Measurements from ENCODE around the gene TLE2.

Gene TLE2

DNA sequence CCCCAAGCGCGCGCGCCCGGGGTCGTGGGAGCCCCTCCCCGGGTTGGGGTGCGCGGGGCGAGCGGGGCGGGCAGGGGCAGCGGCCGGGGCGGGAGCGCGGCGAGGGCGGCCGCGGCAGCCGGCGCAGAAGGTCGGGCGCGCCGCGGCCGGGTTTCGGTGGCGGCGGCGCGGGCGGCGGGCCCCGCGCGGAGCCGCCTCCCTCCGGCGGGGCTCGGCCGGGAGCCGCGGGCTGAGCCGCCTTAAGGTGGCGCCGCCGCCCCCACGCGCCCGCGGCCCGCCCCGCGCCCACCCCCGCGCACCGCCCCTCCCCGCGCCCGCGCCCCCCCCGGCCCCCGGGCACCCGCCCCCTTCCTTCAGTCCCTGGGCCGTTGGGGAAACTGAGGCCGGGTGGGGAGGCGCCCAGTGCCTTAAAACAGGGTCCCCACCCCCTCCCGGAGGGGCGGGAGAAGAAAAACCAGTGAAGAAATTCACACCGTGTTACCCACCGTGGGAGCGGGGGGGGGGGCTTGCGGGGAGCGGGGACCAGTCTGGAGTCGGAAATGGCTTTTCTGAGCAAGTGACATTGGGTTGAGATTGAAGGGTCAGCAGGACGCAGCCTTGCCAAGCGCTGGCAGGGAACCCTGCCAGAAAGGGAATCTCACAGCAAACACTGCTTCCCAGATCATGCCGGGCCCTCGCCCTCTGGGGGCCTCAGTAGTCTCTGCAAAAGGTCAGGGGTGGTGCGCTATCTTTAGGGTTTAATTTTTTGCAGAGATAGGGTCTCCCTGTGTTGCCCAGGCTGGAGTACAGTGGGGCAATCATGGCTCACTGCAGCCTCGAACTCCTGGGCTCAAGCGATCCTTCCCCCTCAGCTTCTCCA, at the start of gene TLE2:
Gene TLE2, minus strand, starts transcription at position 216 of the 859 bp plus-strand sequence. CDS start 376 bp downstream, outside the sequence.
- no peak for DNase-seq (ENCODE audit: low read depth in 2 of 2, low spot score in 1 of 2)

DNA sequence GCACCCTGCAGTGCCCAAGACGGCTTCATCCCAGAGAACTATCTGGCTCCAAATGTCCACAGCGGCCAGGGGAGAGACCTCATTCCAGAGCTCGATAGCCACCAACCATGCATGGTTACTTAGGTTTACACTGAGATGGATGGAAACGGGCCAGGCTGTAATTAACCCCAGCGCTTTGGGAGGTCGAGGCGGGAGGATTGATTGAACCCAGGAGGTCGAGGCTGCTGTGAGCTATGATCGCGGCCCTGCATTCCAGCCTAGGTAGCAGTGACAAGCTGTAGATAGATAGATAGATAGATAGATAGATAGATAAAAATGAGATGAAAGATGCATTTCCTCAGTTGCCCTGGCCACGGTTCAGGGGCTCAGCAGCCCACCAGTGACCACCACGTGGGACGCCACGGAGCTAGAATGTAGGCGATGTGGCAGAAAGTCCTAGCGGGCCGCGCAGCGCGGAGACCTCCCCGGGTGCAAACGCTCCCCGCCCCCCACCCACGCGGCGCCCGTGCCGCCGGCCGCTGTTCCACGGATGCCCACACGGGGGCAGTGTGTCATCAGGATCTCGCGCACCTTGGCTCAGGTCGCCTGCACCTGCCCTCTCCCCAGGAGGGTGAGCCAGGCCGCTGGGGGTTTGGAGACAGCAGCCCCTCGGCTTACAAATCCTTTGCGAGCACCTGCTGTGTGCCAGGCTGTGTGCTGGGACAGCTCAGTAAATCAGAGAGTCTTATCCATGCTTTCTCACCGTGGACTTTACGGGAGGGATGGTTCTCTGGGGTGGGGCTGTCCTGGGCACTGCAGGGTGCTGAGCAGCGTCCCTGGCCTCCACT, 46.7 kb upstream of the TLE2 start:
- peak in 1 of 2 donors; percentile 57 for DNase-seq (ENCODE audit: low read depth in 2 of 2, low spot score in 1 of 2)

DNA sequence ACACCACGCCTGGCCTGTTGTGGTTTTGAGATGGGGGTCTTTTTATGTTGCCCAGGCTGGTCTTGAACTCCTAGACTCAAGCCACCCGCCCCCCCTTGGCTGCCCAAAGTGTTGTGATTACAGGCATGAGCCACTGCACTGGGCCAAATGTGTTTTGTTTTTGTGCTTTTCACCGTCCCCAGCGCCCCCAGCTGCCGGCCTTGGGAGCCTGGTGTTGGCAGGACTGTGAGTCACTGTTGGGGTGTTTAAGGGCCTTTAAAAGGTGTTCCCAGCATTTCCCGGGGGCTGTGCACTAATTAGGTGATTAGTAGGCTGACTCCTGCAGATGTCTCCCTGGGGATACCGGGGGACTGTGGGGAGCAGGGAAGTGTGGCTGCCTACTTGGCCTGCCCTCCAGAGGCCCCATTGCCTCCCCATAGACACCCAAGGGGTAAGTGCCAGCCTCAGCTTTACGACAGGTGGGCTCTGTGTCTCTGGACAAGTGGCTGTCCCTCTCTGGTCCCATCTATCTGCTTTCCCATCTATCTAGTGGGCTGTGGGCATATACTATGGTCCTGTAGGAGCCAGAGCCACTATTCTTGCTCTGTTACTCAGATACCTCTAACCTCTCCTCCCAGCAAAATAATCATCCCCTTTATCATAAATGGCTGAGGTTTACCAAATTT, 45.0 kb upstream of the TLE2 start:
- DNase-seq (ENCODE audit: low read depth in 2 of 2, low spot score in 1 of 2), result no peak

DNA sequence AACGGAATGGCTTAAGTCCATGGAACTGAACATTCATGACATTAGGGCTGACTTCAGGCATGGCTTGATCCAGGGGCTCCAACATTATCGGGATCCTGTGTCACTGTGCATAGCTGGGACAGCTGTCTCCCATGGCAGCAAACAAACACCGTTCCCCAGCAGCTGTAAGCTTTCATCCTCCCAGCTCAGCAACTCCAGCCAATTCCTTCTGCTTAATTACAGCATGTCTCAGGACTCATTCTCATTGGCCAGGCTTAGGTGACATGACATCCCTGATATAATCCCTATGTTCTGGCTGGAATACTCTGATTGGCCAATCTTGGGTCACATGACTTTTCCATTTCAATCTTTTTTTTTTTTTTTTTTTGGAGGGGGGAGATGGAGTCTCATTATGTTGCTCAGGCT, 44.1 kb upstream of the TLE2 start:
- DNase-seq (ENCODE audit: low read depth in 2 of 2, low spot score in 1 of 2), result no peak

DNA sequence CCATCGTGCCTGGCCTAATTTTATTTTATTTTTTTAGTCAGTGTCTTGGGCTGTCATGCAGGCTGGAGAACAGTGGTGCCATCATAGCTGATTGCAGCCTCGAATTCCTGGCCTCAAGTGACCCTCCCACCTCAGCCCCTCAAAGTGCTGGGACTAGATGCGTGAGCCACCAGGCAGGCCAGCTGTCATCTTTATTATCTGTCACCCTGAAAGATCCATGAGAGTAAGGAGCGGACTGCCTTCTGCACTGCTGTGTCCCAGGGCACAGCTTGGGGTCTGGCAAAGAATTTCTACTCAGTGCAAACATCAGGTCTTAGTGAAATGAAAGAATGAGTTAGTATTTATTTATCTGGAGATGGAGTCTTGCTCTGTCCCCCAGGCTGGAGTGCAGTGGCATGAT, 42.7 kb upstream of the TLE2 start:
- DNase-seq (ENCODE audit: low read depth in 2 of 2, low spot score in 1 of 2), result no peak

DNA sequence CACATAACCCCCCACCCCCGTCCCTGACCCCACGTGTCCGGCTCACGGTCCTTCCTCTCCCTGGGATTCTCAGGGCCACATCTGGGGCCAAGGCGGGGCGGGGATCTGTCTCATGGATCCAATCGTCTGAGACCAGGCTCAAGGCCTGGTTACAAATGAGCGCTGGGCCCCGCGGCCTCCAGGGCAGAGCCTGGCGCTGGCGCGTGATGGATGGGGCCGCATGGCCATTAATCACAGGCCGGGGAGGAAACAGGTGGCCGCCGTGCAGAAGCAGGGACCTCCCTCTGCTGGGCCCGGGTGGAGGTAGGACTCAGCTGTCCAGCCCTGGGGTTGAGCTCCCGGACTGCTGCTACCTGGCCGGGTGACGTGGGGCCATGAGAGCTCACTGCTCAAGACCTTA, 39.0 kb upstream of the TLE2 start:
- DNase-seq (ENCODE audit: low read depth in 2 of 2, low spot score in 1 of 2), result no peak

DNA sequence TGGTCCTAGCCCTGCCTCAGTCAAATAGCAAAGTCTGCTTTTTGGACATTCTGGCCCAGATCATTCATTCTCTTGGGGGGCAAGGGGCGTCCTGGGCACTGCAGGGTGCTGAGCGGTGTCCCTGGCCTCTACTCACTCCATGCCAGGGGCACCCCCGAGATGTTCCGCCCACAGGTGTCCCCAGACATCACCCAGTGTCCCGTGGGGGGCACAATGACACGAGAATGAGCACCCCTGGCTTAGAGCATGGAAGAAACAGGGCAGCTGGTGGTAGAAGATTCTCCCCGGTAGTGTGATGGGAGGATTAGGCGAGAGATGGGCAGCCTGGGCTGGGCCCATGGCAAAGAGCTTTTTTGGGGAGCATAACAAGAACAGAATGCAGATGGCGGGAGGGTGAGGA, 38.5 kb upstream of the TLE2 start:
- no peak for DNase-seq (ENCODE audit: low read depth in 2 of 2, low spot score in 1 of 2)

DNA sequence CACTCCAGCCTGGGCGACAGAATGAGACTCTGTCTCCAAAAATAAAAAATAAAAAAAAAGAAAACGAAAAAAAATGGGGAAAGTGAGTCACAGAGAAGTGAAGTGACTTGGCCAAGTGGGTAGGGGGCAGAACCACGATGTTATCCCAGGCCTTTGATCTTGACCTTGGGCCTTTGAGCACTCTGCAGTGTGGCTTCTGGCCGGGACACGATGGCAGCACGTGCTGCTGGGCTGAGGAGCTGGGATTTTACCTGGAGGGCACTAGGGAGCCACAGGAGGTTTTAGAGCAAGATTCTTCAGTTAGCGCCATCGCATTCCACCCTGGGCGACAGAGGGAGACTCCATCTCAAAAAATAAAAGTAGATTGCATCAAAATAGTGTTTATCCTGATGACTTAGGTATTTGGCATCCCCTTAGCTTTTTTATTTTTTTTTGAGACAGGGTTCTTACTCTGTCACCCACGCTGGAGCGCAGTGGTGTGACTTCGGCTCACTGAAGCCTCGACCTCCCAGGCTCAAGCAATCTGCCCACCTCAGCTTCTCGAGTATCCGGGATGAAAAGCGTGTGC, 37.5 kb upstream of the TLE2 start:
- no peak for DNase-seq (ENCODE audit: low read depth in 2 of 2, low spot score in 1 of 2)

DNA sequence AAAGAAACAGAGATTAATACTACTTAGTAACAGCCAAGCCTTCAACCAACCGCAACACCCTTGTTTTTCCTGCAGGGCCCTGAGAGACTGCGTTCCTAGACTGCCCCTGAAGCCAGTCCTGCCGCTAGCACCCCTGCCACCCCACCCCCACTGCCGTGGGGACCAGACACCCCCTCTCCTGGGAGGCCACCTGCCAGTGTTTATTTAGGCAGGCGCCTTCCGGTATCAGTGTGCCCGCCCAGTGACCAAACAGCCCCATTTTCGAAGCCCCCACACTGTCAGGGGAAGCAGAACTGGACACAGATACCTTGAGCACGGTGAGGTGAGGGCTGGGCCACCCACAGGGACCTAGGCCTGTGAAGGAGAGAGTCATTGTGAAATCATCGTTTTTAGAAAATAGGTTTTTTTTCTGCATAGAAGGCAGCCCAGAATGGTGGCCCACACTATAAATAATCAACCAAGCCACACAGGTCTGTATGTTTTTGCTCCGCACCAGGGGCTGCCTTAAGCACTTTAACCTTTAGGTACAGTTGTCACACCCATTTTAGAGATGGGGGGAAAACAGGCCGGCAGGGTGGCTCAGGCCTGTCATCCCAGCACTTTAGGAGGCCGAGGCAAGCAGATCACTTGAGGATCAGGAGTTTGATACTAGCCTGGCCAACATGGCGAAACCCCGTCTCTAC, 36.7 kb upstream of the TLE2 start:
- no peak for DNase-seq (ENCODE audit: low read depth in 2 of 2, low spot score in 1 of 2)

DNA sequence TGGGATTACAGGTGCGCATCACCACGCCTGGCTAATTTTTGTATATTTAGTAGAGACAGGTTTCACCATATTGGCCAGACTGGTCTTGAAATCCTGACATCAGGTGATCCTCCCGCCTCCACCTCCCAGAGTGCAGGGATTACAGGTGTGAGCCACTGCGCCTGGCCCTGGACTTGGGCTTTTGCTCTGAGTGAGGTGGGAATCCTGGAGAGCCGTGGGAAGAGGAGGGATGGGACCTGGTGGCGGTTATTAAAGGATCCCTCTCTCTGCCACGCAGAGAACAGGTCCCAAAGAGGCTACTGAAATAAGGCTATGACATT, 34.9 kb upstream of the TLE2 start:
- no peak for DNase-seq (ENCODE audit: low read depth in 2 of 2, low spot score in 1 of 2)

DNA sequence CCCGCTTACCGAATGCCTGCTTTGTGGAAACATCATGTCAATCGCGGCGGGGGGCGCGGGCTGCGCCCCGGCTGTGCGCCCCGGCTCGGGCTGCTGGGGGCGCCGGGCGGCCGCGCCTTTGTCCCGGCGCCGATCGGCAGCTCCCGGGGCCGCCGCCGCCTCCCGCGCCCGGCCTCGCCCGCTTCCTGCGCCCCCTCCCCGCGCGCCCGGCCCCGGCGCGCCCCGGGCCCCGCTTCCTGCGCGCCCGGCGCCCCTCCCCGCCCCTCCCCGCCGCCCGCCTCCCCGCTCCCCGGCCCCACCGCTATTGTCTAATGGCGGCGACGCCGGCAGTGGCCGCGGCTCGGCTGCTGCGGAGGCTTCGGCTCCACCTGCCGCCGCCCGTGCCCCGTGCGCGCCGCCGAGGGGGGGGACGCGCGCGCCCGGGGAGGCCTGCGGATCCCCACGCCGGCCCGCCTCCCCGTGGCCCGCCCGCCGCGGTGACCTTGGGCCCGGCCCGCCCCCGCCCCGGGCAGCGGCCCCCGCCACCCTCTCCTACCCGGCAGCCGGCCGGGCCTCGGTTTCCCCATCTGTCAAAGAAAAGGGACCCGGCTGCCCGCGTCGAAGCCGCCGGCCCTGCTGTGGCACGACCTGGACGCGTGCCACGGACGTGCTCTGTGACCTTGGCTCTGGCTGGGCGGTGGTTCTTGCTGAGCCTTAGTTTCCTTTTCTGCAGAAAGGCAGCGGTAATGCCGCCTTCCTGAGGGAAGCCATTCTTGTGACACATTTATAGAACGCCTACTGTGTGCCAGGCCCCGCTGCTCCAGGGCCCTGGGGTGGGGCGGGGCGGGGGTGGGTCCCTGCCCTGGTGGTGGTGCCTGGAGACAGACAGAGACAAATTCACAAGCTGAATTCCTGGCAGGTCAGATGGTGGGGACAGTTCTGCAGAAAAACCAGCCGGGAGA, 33.4 kb upstream of the TLE2 start, which contains the start of gene TLE5:
Gene TLE5, minus strand, starts transcription at position 331 of the 941 bp plus-strand sequence. Its CDS starts 295 bp downstream, at position 36.
- DNase-seq (ENCODE audit: low read depth in 2 of 2, low spot score in 1 of 2), result peak in 1 of 2 donors; percentile 52

DNA sequence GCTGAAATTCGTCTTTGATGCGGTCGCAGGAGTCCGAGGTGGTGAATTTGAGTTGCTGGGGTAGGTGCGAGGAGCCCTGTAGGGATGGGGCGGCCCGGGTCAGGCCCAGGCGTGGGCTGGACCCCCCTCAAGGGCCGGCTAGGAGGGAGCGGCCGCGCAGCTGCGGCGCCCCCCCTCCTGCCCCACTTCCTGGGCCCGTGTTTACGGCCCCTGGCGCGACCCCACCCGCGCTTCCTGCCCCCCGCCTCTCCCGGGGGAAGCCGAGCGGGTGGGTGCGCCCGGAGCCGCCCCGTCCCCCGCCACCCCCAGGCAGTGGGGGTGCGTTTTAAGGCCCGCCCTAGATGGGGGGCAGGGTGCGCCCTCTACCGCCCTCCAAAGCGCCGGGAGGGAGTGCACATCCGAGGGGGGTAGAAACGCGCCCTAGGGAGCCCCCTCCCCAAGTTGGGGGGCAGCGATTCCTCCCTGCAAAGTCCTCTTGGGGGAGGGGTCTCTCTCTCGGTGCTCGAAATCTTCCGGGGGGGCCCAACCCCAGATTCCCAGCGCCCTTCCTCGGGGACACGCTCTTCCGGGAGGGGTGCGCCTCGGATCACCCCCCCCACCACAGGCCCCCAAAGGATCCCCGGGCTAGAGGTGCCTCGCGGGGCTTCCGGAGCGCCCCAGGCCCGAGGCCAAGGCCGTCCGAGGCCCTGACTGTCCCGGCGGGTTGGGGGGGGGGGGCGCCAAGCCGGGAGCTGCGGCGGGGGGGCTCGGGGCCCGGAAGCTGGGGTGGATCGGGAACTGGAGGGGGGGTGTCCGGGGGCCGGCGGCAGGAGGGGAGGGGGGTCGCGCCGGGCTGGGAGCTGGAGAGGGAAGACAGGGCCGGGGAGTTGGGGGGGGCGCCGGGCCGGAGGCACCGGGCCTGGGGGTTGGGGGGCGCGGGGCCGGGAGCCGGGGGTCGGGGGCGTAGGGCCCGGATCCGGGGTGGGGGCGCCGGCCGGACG, 32.4 kb upstream of the TLE2 start:
- DNase-seq (ENCODE audit: low read depth in 2 of 2, low spot score in 1 of 2), result peak in 1 of 2 donors; percentile 63

DNA sequence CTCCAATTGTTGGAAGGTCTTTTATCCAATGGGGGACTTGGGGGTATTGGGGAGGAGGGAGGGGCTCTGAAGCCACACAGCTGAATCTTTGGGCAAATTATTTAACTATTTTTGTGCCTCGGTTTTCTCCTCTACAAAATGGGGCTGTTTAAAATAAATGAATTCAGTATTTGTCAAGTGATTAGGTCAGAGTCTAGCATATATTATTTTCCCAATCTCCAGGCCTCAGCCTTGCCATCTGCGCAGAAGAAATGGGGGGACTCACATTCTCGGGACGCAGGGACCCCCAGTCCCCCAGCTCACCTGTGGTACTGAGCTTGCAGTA, 31.7 kb upstream of the TLE2 start:
- no peak for DNase-seq (ENCODE audit: low read depth in 2 of 2, low spot score in 1 of 2)

DNA sequence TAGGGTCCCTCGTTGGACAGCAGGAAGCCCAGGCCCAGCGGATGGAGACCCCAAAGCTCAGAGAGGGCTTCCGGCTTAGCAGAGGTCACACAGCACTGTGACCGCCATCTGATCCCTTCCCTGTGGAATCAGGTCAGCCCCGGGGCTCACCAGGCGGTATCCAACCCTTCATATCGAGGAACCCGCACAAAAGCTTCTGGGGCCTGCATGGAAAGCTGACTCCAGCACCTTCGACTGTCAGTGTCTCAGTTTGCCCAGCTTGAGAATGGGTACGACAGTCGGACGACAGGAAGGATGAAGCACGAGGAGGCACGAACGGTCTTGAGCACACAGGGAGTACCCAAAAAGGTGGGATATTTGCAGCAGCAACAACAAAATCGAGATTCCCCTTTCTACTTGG, 30.6 kb upstream of the TLE2 start:
- no peak for DNase-seq (ENCODE audit: low read depth in 2 of 2, low spot score in 1 of 2)

DNA sequence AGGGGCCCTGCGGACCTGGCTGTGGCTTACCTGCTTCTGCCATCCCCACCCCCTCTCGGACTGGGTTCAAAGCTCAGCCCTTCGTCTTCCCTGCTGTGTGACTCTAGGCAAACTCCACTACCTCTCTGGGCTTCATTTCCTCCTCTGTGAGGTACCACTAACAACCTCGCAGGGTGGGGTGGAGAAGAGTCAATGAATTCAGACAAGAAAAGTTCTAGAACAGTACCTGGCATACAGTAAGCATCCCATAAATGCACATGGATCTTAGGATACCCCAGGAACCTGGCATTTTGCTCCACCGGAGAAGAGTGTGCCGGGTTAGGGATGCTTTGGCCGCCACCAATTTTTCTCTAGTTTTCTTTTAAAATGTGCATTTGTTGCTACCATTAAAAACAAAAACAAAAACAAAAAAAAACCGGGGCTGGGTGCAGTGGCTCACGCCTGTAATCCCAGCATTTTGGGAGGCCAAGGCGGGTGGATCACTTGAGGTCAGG, 29.8 kb upstream of the TLE2 start:
- no peak for DNase-seq (ENCODE audit: low read depth in 2 of 2, low spot score in 1 of 2)

DNA sequence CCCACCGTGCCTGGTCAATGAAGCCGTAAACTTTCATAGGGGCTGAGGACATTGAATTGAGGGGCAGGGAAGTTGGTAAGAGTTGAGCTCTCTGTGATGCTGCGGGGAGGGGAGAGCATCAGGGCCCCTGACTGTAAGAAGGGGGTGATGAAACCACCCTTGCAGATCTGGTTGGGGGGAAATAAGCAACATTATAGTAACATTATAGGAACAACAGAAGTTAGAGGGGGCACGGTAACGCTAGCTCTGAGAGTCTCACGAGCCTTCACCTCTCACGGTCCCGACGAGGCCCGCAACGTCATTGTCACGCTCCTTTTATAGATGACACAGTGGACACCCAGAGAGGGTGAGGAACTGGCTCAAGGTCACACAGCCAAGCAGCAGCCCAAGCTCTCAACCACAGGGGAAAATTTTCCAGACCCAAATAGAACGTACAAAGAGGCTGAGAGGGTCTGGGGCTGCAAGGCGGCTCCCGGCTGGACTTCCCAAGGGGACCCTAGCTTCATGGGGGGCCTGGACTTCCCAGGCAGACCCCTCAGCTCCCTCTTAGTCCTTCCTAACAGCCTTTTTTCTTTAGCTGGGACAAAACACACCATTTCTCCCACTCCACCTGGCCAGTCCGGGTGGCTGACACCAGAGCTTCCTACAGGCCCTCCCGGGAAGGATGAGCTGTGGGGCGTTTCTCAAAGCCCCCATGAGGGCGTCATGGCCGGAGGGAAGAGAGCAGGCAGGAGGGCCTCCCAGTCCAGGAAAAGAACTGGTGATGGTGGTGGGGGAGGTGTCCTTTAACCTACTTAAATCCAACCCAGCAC, 29.1 kb upstream of the TLE2 start:
- DNase-seq (ENCODE audit: low read depth in 2 of 2, low spot score in 1 of 2), result no peak

DNA sequence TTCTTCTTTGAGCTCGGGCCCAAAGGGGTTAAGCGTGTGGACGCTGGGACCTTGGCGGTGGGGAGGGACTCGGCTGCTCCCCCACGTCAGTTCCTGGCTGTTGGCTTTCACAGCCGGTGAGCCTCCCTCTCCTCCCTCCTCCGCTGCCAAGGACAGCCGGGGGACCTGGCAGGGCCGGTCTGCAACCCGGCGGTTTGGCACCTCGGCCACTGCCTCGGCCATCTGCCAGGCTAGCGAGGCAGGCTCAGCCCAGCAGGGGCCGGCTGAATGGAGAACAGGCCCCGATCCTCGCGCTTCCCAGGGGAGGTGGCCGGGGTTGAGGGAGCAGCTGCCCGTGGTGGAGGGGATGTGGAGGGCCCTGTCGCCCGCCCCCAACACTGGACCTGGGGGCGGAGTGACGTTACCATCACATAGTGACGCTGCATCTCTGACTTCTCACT, 28.2 kb upstream of the TLE2 start:
- DNase-seq (ENCODE audit: low read depth in 2 of 2, low spot score in 1 of 2), result no peak

Data from stimulated activated CD8-positive, alpha-beta memory T cell treated with anti-CD3 and anti-CD28 coated beads, Interleukin-4, amount 100 ng/mL, for 1 hour (primary cell).